Dermis microvascular lymphatic vessel endothelial cell (primary cell): ENCODE data around the gene RUFY1. TPM values are rescaled to one million over a fixed set of nuclear protein-coding genes. Genes with fewer than 3 reads are reported as not detected.

ENCODE experiments used
- total RNA-seq: library from RNA; depleted of rRNA; stranded (reverse); fragments of >200 nt; gene quantifications from 2 replicates; pipeline ENCODE4 v1.2.1, GENCODE V29; 2014

RUFY1 gene
- total RNA-seq, 1 donor from 2014 or later, result 42.6 TPM

Other genes starting within 250 kb of the RUFY1 start
- 0.38 TPM in 1 of 2 replicates, not detected in the other for gene ADAMTS2, start 205.1 kb upstream of the RUFY1 start, total RNA-seq
- gene HNRNPH1, start 73.1 kb downstream of the RUFY1 start, total RNA-seq, result 464 and 606 TPM in 2 replicates
- not detected in 2 replicates for gene CBY3, start 130.5 kb downstream of the RUFY1 start, total RNA-seq
- gene CANX, start 148.4 kb downstream of the RUFY1 start, total RNA-seq, result 518 and 522 TPM in 2 replicates
- gene MAML1, start 182.3 kb downstream of the RUFY1 start, total RNA-seq, result 5.3 and 9.9 TPM in 2 replicates
- gene LTC4S, start 243.4 kb downstream of the RUFY1 start, total RNA-seq, result 0.39 and 0.63 TPM in 2 replicates